GM18502 (cell line): ENCODE data around the gene BOD1L1.

Experiments used
- ATAC-seq: cut with Tn5 transposase; IDR thresholded peaks from one replicate; pipeline ENCODE4 v1.9.1; 2021; ENCODE audit warnings: mild to moderate bottlenecking; ENCODE audit not compliant: unreplicated experiment, poor library complexity

Gene BOD1L1

DNA sequence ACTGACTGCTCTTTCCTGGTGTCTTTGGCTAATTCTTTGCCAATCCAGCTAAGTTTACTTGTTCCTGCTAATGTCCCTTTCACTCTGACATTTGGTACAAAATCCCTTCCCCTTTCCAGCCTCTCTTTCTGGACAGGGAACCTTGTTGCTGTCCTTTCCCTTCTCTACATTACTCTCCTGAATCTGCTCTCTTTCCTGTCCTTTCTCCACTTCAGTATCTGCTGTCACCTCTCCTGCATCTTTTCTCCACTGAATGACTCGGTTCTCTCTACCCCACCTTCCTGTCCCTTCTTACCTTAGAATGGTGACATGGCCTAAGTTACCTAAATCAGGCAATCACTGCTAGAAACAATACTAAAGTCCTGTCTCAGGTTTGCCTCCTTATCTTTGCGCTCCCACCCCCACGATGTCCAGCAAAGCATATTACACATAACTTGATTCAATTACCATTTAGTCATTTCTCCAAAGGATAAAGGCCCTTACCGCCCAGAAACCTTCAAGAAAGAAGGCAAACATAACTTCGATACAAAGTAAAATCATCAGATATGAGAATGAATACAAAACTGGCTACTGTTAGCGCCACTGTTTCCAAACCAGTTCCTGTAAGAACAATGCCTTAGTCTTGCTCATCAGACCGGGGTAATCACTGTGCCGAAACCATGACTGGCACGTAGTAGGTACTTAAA is 890 bp downstream of the BOD1L1 start:
- no peak for ATAC-seq

DNA sequence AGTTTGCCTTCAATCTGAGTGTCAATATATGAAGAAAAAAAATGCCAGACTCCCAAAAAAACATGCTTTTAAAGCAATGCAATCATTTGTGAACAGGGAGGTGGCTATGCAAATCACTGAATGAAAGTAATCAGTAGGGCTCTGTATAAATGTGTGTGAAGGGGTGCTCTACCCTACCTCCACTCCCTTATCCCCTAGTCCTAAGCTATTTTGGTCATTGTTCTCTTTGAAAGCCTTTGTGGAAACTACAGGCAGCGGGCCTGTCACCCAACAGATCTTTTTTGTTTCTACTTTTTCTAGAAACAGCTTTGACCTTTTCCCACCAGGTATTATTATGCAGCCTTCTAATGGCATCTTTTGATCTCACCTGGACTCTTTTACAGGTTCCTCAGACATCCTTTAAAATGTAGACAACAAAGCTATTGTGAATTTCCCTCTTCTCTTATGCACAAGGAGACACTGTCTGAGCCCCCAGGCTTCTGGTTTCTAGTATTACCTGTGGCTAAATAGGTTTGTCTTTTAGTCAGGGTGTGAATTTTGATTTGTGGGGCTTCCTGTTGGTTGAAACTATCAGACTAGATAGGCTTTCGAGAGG is 9.2 kb downstream of the BOD1L1 start:
- ATAC-seq: no peak

DNA sequence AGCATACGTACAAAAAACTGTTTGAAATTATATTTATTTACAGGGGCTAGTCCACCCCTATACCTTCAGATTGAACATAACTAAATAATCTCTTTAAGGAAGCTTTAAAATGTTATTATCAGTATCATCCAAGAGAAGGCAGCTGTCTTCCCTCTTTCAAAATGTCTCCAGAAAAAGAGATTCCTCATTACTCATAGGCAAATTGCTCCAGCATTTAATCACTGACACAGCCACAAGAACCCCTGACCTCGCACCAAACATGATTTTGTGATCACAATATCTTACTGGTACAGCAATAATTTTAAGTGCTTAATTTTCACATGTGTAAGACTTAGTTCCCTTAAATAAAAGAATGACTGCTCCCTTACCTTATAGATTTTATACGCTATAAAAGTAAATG is 9.7 kb downstream of the BOD1L1 start:
- no peak for ATAC-seq

DNA sequence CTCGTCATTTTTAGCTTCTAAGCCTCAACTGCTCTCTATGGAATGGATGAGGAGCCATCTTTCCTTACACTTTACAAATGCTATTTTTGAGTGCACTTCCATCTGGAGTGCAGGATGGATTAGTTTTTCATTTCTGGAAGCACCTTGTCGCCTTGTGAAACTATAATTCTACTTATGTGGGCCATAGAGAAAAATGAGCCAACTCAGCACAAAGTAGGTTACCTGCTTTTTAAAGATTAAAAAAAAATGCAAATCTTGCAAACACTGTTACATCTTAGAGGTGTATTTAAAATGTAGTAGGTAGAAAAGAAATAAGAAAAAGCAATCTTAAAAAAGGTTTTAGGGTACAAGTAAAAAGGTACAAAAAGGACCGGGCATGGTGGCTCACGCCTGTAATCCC is 10.9 kb downstream of the BOD1L1 start:
- ATAC-seq: no peak

DNA sequence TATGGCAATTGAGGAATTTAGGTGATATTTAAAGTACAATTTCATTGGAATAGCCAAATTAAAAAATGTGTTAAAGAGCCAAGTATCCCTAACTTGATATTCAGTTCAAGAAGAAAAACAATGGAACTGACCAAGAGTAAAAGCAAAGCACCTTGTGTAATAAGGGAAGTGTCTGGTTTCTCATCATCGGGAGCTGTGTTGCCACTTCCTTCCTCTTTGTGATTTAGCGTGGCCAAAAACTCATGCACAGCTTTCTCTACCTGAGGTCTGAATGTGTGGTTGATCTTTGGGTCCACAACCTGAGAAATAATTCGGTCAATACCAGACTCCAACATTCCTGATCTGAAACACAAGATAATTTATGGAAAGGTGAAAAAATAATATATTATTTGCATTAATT is 12.4 kb downstream of the BOD1L1 start:
- ATAC-seq: peak; percentile 70

DNA sequence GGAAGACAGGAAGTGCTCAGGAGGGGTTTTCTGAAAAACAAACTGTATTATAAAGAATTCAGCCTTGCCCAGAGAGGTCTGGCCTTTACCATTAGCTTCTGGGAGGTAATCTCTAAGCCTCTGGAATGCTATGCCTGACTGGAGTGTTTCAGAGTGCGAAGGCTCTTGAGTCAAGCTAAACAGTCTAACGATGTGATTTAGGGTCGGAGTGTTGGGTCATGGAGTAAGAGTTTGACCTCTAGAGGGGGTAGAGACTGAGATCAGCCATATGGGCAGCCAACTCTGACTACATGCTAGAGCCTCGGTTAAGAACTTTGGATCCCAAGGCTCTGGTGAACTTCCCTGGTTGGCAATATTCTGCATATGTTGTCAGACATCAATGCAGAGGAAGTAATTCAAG is 15.0 kb downstream of the BOD1L1 start:
- no peak for ATAC-seq

DNA sequence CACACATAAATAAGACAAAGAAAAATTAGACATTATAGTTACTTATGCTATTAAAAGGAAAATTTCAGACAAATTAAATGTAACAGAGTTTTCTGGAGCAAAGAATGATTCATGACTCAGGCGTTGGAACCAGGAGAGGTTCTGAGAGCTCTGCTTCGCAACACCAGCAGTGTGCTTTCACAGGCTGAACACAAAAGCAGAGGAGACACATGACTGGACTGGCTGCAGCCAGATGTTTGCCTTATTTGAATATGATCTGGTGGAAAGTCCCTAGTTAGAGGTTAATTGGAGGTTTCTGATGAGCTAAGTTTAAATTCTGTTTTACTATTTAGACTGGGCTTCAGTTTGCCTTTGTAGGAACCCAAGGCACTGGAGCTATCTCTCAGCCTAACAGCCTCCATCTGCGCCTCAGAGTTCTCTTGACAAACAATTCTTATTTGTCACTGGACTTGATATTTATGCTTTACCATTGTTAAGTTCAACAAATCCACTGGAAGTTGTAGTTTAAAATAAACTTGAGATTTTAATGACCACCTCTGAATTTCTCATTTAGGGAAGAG is 16.2 kb downstream of the BOD1L1 start:
- peak; percentile 95 for ATAC-seq

DNA sequence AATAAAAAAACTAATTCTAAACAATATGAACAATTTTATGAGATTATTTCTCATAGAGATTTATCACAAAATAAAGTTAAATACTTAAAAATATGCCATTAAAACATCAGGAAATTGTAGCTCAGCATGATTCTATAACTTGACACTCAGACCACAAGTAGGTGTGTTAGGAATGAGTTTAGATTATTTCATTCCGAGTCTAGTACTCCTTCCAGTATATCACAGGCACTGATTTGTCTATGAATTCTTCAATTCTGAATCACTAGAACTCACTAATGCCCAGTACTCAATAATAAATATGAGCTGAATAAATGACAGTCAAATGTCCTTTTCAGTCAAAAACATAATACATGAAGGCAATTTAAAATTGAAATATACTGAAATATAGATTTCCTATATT is 22.2 kb downstream of the BOD1L1 start:
- ATAC-seq: no peak

DNA sequence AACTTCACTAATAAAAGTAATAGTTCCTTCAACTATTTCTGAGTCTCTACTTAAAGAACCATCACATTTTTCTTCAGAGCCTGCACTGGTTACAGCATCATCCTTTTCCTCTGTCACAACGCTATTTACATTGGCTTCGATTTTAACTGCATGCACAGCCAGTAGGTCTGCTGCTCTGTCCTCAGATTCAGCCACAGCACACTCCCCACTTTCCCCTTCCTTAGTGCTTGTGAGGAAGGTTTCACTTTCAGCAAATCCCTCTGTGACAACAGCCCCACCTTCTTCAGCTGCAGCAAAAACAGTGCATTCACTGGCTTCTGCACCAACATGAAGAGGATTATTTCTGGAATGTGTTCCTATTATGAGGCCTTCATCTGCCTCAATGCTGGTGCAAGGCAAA is 25.7 kb downstream of the BOD1L1 start:
- no peak for ATAC-seq

DNA sequence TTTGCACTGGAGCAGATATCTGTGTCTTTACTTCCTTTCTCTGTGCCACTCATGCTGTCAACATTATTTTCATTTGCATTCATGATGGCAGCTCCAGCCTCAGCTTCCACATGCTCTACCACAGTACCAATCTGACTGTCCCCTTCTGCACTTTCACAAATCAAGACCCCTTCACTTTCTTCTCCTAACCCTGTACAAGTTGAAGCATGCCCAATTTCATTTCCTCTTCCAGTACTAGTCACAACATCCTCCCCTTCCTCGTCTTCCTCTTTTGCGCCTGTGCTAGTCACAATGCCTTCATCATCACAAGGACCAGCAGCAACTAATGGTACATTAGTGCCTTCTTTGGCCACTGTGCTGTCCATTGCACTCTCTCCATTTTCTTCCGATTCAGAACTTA is 26.5 kb downstream of the BOD1L1 start:
- ATAC-seq: peak; percentile 74

DNA sequence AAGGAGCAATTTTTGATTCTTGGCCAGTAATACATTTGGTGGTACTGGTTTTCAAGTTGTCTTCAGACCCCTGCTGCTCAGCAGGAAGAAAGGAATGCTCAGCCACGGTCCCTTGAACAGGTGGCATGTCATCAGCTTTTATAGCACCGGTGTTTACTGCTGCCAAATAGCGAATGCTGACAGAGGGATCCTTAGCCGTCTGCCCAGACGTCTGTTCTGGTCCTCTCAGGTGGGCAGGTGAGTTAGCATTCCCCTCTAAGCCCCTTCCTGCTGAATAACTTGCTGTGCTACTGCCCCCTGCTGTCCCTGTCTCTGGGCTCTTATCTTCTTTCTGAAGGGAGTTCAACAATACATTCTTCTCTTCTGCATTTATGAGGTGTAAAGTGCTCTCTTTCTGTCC is 28.4 kb downstream of the BOD1L1 start:
- no peak for ATAC-seq

DNA sequence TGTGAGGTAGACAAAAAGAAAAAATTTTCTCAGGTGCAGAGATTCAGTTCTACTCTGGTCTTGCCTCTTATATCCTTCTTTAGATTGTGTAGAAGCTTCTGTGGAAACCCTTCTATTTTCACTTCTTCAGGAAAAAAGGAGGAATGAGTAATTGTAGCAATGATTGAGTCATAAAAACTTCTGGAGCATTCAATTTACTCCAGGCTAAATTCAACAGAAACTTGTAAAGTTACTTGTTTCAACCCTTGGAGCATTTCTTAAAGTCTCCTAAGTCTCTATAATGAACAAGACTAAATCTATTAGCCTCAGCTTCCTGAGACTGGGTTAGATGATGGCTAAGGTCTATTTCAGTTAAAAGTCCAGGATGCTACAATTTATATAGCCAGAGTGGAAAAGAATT is 29.9 kb downstream of the BOD1L1 start:
- no peak for ATAC-seq

DNA sequence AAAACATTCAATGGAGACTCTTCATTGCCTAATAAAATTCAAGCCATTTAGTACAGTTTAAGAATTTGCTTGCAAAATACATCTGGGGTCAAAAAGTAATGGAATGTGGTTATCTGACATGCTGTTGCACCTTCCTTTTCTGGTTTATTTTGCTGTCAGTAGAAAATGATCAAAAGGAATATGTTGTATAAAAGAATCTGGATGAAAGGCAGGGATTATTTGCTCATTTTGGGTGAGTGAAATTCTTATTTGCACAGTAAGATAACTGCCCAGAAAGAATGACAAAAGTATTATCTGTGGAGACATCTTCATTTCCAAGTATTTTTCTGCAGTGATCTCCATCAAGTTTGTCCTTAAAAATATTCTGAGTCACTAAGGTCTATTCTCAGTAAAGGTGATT is 30.4 kb downstream of the BOD1L1 start:
- no peak for ATAC-seq

DNA sequence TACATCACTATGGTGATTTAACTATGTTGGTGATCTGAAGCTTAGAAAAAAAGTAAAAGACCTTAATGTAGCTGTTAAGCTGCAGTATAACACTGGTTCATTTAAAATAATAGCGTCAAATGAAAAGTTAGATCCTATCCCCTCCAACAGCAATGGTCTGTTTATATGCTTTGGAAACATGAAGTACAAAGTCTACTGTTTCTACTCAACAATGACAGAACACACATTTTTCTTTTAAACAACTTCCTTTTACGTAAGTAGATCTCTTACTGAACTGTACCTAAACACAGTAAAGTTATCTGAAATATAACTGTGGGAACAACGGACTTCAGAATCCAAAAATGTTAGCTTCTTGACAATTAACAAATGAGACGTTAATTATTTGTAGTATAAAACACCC is 35.3 kb downstream of the BOD1L1 start:
- no peak for ATAC-seq

DNA sequence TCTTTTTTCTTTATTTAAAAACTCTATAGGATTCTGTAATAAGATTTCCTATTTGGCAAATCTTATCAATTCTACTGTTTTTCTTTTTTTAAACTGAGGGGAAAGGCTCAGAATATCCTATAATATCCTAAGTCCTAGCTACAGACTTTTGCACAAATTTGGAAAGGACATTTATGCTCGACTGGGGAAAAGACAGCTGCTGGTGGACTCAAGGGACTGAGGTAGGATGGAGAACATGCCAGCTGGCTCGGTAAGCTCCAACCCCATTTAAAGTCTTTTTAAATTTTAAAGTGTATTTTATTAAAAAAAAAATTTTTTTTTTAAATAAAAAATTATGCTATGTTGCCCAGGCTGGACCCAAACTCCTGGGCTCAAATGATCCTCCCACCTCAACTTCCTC is 36.8 kb downstream of the BOD1L1 start:
- no peak for ATAC-seq

DNA sequence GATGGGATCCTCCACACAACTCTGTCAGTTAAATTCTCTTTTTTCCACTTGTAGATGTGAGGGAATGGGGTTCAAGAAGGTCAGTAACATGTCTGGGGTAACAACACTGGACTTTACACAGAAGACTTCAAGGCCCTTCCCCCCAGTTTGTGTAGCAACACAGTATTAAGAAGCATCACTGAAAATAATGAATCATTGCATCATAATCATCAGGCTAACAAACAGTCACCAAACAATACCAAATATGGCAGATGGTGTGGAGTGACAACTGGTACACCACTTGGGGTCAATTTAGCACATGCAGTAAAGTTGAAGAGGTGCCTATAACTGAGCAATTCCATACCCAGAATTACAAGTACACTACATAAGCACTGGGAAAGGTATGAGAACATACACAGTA is 38.6 kb downstream of the BOD1L1 start:
- ATAC-seq: no peak

DNA sequence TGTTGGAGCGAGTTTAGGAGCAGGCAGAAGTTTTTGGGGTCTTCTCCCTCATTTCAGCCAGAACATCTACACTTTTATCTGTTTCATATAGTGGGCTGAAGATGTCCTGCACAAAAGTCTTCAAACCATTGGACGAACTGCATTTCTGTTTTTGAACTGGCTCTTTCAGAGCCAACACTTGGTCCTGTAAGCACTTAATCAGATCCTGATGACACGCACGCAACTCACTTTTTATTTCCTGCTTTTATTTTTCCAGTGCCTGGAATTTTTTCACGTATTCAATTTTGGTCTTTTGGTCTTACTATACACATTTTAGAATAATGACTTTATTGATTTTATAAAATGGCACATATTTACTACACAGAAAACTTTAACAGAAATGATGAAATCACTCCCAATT is 43.0 kb downstream of the BOD1L1 start:
- no peak for ATAC-seq

DNA sequence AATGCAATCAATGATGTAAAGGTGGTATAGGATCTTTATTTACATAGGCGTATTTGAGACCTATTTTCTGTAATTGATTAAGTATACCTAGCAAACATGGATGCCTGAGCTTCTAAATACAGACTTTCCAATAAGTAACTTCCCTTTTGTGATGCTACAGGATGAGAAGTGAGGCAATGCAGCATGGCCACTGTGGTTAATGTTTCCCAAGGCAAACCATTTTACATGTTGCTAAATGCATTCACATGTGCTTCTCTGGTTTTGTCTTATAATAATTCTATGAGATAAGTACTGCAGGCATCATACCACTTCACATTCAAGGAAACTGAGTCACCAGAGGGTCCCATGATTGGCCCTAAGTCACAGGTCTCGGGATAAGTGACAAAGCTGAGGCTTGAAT is 47.5 kb downstream of the BOD1L1 start:
- no peak for ATAC-seq

DNA sequence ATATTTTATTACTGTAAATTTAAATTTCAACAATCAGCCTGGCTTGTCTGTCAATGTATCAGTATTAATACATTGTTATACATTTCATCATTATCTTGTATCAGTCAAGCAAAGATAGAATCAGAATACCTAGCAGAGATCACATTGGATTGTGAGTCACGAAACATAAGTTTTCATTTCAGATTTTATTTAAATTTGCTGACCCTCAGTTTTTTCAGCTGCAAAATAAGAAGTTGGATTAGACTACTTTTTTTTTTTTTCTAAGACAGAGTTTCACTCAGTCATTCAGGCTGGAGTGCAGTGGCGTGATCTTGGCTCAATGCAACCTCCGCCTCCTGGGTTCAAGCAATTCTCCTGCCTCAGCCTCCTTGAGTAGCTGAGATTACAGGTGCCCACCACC is 49.9 kb downstream of the BOD1L1 start:
- ATAC-seq: no peak

DNA sequence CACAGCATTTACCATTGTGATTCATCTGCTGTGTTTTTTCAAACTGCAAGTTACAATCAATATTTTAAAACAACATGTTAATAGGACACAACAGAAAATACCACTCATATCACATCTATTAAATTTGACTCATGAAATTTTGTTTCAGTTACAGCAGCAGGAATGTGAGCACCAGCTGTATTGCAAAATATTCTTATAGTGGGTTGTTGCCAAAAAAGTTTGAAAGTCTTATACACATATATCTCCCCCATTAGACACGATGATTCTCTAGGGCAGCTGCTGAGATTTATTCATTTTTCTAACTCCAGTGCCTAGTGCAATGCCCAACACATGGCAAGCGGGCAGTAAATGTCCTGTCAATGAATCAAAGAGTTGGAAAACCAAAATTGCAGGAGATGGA is 56.6 kb downstream of the BOD1L1 start:
- ATAC-seq: no peak

DNA sequence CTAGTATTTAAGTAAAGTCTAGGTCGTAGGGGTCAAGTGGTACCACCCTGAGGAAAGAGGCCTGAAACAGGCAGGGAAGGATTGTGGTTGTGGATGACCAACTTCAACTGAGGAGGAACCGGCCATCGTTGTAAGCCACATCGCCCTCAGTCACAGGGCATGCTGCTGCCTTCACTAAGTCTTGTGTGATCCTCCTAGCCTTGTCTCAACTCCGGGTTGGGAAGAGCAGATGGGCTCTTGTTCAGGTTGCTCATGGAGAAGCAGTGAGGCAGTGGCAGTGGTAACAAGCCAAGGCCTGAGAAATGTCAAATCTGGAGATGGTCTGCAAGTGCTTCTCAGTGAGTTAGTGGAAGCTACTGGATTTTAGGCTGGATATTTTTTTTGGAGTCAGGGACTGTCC is 60.4 kb downstream of the BOD1L1 start:
- no peak for ATAC-seq

DNA sequence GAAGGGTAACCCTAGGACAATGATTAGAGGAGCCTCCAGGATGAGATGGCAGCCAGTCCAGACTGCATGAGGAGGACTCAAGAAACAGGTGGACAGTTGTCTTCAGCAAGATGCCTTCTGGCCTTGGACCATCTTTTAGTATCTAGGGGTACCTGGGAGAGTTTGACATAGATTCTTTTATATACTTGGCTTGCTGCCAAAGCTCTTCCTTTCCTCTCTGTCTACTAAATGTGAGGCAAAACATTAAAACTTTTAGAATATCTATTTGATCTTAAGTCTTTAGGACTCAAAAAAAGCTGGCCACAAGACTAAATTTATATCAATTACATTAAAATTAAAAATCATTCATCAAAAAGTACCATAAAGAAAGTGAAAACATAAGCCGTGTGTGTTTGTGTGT is 64.6 kb downstream of the BOD1L1 start:
- ATAC-seq: no peak
